ENCODE results near the gene SPOCK1. TPM values are rescaled to one million over a fixed set of nuclear protein-coding genes. Genes with fewer than 3 reads are reported as not detected.

The SPOCK1 gene
- total RNA-seq, 1 donor: 231 TPM

DNA sequence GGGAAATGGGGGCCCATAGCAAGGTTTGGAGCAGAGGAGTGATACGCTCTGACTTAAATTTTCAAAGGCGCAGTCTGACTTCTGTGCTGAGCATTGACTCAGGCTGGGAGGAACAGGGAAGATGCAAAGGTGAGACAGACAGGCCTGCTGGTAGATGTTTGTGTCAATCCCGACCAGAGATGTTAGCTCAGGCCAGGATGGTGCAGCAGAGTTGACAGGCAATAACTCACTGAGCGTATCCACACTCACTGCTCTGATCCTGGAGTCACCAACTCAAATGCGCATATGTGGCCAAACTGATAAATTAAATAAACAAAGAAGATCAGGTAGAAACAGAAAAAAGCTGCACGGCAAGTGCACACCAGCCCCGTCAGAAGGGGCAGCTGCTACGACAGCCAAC lies 95.3 kb downstream of the SPOCK1 start:
- Histone ChIP-seq H3K4me1 (ENCODE audit: insufficient read depth, low read length) (peaks cover 6% of the 10 kb centered on the region), H4K20me1 (ENCODE audit: insufficient read depth, low read length) (peaks cover 56% of the 10 kb centered on the region), H3K36me3 (ENCODE audit: insufficient read depth, low read length) (no peaks in the 10 kb centered on the region), H3K4me3 (ENCODE audit: insufficient read depth, low read length) (no peak overlapping the region), H3K27ac (ENCODE audit: low read depth, low read length) (no peak overlapping the region), H2AFZ (ENCODE audit: low read length) (no peak overlapping the region), H3K79me2 (ENCODE audit: insufficient read depth, low read length) (peaks cover 40% of the 10 kb centered on the region), H3K9me3 (ENCODE audit: low read depth, low read length) (no peaks in the 10 kb centered on the region), H3K4me2 (ENCODE audit: insufficient read depth, low read length) (no peak overlapping the region), H3K27me3 (ENCODE audit: insufficient read depth, low read length) (no peaks in the 10 kb centered on the region)
- no peak for TF ChIP-seq CTCF (IDR thresholded peaks at IDR 0.05; ENCODE audit: extremely low read depth, low read depth, low read length)
- no peak for DNase-seq (ENCODE audit: insufficient read length, low spot score, missing footprints)

DNA sequence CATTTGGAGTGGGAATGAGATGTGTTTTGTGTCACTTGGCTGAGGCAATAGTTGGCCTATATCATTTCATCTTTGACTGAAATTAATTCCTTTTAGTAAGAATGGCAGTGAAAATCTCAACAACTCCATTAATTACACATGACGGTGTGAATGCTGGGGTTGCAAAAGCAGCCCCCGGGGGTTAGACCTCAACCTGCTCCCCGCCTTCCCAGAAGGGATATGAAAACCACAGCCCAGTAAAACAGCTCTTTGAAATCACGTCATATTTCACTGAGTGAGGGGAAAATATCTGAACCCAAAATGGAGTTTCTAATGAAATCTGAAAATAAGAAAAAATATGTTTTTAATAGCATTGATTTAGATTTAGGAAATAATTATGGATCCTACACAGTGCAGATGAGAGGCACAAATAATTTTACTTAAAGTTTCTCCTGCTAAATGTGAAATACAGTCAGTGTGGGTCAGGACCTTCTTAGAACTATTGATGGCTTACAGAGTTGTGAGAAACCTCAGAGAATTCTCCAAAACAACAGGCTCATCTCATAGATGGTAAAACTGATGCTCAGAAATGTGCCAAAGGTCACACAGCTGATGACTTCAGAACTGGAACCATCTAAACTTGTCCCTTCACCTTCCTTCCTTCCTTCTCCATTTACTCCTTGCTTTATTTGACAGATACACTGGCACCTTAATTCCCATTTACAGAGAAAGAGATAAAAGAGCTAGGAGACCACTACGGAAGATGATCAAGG lies 96.5 kb downstream of the SPOCK1 start:
- Histone ChIP-seq H4K20me1 (ENCODE audit: insufficient read depth, low read length) (peaks cover 63% of the 10 kb centered on the region), H3K27me3 (ENCODE audit: insufficient read depth, low read length) (no peaks in the 10 kb centered on the region), H3K79me2 (ENCODE audit: insufficient read depth, low read length) (peaks cover 42% of the 10 kb centered on the region), H2AFZ (ENCODE audit: low read length) (no peak overlapping the region), H3K27ac (ENCODE audit: low read depth, low read length) (no peak overlapping the region), H3K4me1 (ENCODE audit: insufficient read depth, low read length) (peaks cover 6% of the 10 kb centered on the region), H3K9me3 (ENCODE audit: low read depth, low read length) (no peaks in the 10 kb centered on the region), H3K36me3 (ENCODE audit: insufficient read depth, low read length) (no peaks in the 10 kb centered on the region), H3K4me2 (ENCODE audit: insufficient read depth, low read length) (no peak overlapping the region), H3K4me3 (ENCODE audit: insufficient read depth, low read length) (no peak overlapping the region)
- no peak for DNase-seq (ENCODE audit: insufficient read length, low spot score, missing footprints)
- TF ChIP-seq CTCF (IDR thresholded peaks at IDR 0.05; ENCODE audit: extremely low read depth, low read depth, low read length): no peak

DNA sequence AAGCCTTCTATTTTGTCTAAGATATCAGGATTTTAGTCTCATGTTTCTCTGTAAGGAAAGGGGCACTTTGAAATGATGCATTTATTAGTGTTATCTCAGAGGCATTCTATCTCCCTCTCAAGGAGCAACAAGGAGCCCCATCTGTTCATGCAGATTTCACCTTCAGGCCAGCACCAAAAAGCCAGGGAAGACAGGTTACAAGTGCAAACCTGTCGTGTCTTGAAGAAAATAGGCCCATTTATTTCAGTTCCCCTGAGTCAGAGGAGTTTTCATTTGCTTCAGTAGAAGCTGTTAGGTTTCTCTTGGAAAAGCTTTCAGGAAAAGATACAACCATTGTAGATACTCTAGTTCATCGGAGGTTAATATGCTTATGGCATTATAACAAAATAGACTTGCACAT lies 97.2 kb downstream of the SPOCK1 start:
- TF ChIP-seq CTCF (IDR thresholded peaks at IDR 0.05; ENCODE audit: extremely low read depth, low read depth, low read length): no peak
- Histone ChIP-seq H4K20me1 (ENCODE audit: insufficient read depth, low read length) (peaks cover 65% of the 10 kb centered on the region), H3K27ac (ENCODE audit: low read depth, low read length) (no peak overlapping the region)

GRCh38 chr5:137400571-137400970 lies 98.6 kb downstream of the SPOCK1 start:
- TF ChIP-seq CTCF (IDR thresholded peaks at IDR 0.05; ENCODE audit: extremely low read depth, low read depth, low read length): no peak
- H3K4me2 ChIP-seq (ENCODE audit: insufficient read depth, low read length): no peak overlapping the region
- peaks cover 6% of the 10 kb centered on the region for H3K4me1 ChIP-seq (ENCODE audit: insufficient read depth, low read length)
- no peak overlapping the region for H2AFZ ChIP-seq (ENCODE audit: low read length)
- no peaks in the 10 kb centered on the region for H3K27me3 ChIP-seq (ENCODE audit: insufficient read depth, low read length)
- DNase-seq (ENCODE audit: insufficient read length, low spot score, missing footprints): no peak
- H3K79me2 ChIP-seq (ENCODE audit: insufficient read depth, low read length): peaks cover 51% of the 10 kb centered on the region
- peaks cover 66% of the 10 kb centered on the region for H4K20me1 ChIP-seq (ENCODE audit: insufficient read depth, low read length)
- no peak overlapping the region for H3K27ac ChIP-seq (ENCODE audit: low read depth, low read length)
- no peaks in the 10 kb centered on the region for H3K36me3 ChIP-seq (ENCODE audit: insufficient read depth, low read length)
- H3K4me3 ChIP-seq (ENCODE audit: insufficient read depth, low read length): no peak overlapping the region
- H3K9me3 ChIP-seq (ENCODE audit: low read depth, low read length): no peaks in the 10 kb centered on the region

More for the DNA sequence above, 97.2 kb downstream of the SPOCK1 start:
- Histone ChIP-seq H3K9me3 (ENCODE audit: low read depth, low read length) (no peaks in the 10 kb centered on the region), H3K4me3 (ENCODE audit: insufficient read depth, low read length) (no peak overlapping the region), H3K4me2 (ENCODE audit: insufficient read depth, low read length) (no peak overlapping the region), H3K4me1 (ENCODE audit: insufficient read depth, low read length) (peaks cover 6% of the 10 kb centered on the region), H2AFZ (ENCODE audit: low read length) (no peak overlapping the region), H3K27me3 (ENCODE audit: insufficient read depth, low read length) (no peaks in the 10 kb centered on the region), H3K79me2 (ENCODE audit: insufficient read depth, low read length) (peaks cover 48% of the 10 kb centered on the region), H3K36me3 (ENCODE audit: insufficient read depth, low read length) (no peaks in the 10 kb centered on the region)
- DNase-seq (ENCODE audit: insufficient read length, low spot score, missing footprints): no peak
